ENCODE results near the gene MNAT1. TPM values are rescaled to one million over a fixed set of nuclear protein-coding genes. Genes with fewer than 3 reads are reported as not detected.

Gene MNAT1
- total and polyA plus RNA-seq, 4 donors = 27.3 to 80.6 (median 52.9) TPM

Small RNA genes lying within 50 kb of the gene (small RNA-seq; reads per million reads assigned to genes)
- not detected for gene RNU6-398P (ENCODE audit: low replicate concordance)

Other genes starting within 250 kb of the MNAT1 start
- under 1 TPM; 0.55 to 0.99 TPM for gene C14orf39, start 248.7 kb upstream of the MNAT1 start, total RNA-seq
- gene C14orf39, start 248.7 kb upstream of the MNAT1 start, polyA plus RNA-seq (ENCODE audit: insufficient read length in 2 of 2) = under 1 TPM; 0.27 to 0.50 TPM
- under 1 TPM in 1 of 2 donors, not detected in 1; 0.11 TPM for gene SIX6, start 225.6 kb upstream of the MNAT1 start, total RNA-seq
- gene SIX6, start 225.6 kb upstream of the MNAT1 start, polyA plus RNA-seq (ENCODE audit: insufficient read length in 2 of 2) = not detected
- gene SIX1, start 85.3 kb upstream of the MNAT1 start, total RNA-seq = 10 to 100 TPM; 24.1 to 44.8 TPM
- 10 to 100 TPM in 1 of 2 donors, under 1 TPM in 1; 0.17 to 15.8 TPM for gene SIX1, start 85.3 kb upstream of the MNAT1 start, polyA plus RNA-seq (ENCODE audit: insufficient read length in 2 of 2)
- 10 to 100 TPM in 1 of 2 donors, 1 to 10 TPM in 1; 8.1 to 10.9 TPM for gene SIX4, start 10.4 kb upstream of the MNAT1 start, total RNA-seq
- gene SIX4, start 10.4 kb upstream of the MNAT1 start, polyA plus RNA-seq (ENCODE audit: insufficient read length in 2 of 2) = 1 to 10 TPM; 1.6 to 2.6 TPM
- gene TRMT5, start 246.3 kb downstream of the MNAT1 start, total RNA-seq = 10 to 100 TPM; 20.1 to 21.6 TPM
- 10 to 100 TPM; 11.4 to 19.1 TPM for gene TRMT5, start 246.3 kb downstream of the MNAT1 start, polyA plus RNA-seq (ENCODE audit: insufficient read length in 2 of 2)
- 10 to 100 TPM; 29.9 to 56.6 TPM for gene SLC38A6, start 246.5 kb downstream of the MNAT1 start, total RNA-seq
- 10 to 100 TPM; 15.3 to 17.1 TPM for gene SLC38A6, start 246.5 kb downstream of the MNAT1 start, polyA plus RNA-seq (ENCODE audit: insufficient read length in 2 of 2)

Measured in spinal cord (tissue), 4 donors.